KOPT-K1 (cell line): ENCODE results near the gene JAKMIP1.

Experiments
- H3K27ac ChIP-seq: fragments of 200-600 bp; sonication (generic); 2 replicates; pipeline ENCODE4 v1.5.1; 2016; ENCODE audit warnings: antibody characterized with exemption, mild to moderate bottlenecking, low read depth, low read length; ENCODE audit not compliant: poor library complexity, severe bottlenecking
- H3K36me3 ChIP-seq: fragments of 200-600 bp; sonication (generic); 2 replicates; pipeline ENCODE4 v1.5.1; 2017; ENCODE audit warnings: antibody characterized with exemption, mild to moderate bottlenecking, low read length, moderate library complexity; ENCODE audit not compliant: insufficient read depth
- H3K9me3 ChIP-seq: fragments of 200-600 bp; sonication (generic); 2 replicates; pipeline ENCODE4 v1.5.1; 2017; ENCODE audit warnings: antibody characterized with exemption, low read length, mild to moderate bottlenecking; ENCODE audit not compliant: insufficient read depth, poor library complexity, severe bottlenecking

JAKMIP1 gene

DNA sequence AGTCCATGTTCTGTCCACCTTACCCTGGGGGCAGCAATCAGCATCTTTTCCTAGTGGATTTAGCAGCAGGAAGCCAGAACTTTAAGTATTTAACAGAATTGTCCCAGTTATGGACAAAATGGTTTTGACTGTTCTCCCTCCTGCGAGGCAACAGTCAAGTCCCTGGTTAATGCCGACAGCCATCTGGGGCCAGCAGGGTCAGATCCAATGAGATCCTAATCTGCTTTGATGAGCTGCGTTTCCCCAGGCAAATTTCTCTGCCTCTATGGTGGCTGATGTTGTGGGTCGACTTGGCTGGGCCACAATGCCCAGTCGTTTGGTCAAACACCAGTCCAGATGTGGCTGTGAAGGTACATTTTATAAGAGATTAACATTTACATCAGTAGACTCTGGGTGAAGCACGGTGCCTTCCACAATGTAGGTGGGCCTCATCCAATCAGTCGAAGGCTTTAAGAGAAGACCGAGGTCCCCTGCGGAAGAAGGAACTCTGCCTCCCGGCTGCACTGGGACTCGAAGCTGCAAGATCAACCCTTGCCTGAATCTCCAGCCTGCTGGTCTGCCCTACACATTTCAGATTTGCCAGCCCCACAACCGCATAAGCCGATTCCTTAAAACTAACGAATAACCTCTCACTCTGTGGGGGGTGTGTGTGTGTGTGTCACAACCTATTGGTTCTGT lies 93.1 kb downstream of the JAKMIP1 start:
- no peaks in the 10 kb centered on the region for H3K9me3 ChIP-seq
- no peak overlapping the region for H3K27ac ChIP-seq
- peaks cover 96% of the 10 kb centered on the region for H3K36me3 ChIP-seq

DNA sequence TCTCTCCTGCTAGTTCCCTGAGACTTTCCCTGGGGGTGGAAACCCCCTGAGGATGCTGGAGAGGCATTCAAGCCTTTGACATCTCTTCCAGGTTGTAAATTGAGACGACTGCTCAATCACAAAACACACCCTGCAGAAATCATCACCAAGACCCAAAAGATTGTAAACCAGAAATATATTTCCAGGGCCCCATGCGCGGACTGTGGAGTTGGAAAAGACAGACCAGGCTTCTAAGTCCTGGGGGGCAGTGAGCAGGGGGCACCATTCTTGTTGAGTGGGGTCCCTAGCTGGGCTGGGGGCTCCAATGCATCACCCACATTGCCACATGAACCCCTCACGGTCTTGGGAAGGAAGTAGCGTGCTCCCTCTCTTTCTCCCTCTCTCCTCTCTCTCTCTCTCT lies 94.2 kb downstream of the JAKMIP1 start:
- no peaks in the 10 kb centered on the region for H3K9me3 ChIP-seq
- peaks cover 95% of the 10 kb centered on the region for H3K36me3 ChIP-seq
- H3K27ac ChIP-seq = no peak overlapping the region

DNA sequence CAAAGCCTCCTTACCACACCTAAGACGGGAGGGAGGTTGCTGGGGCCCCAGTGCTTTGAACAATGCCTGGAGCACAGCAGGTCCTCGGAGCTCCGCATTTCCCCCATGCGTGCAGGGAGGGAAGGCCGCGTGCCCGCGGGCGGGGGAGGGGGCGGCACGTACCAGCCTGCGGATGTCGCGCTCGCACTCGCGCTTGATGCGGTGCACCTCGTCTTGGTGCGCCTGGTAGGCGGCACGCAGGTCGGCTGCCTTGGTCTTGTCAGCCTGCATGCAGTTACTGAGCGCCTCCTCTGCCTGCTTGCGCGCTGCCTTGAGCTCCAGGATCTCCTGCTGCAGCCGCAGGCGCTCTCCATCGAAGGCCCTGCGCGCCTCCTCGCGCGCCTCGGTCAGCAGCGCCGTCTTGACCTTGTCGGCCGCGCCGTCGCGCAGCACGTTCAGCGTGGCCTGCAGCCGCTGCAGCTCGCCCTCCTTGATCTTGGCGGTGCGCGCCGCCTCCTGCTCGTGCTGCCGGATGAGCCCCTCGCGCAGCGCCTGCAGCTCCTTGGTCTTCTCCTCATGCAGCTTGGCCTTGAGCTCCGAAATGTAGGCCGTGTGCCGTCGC lies 94.9 kb downstream of the JAKMIP1 start:
- Histone ChIP-seq H3K36me3 (peaks cover 95% of the 10 kb centered on the region), H3K27ac (no peak overlapping the region), H3K9me3 (no peaks in the 10 kb centered on the region)

DNA sequence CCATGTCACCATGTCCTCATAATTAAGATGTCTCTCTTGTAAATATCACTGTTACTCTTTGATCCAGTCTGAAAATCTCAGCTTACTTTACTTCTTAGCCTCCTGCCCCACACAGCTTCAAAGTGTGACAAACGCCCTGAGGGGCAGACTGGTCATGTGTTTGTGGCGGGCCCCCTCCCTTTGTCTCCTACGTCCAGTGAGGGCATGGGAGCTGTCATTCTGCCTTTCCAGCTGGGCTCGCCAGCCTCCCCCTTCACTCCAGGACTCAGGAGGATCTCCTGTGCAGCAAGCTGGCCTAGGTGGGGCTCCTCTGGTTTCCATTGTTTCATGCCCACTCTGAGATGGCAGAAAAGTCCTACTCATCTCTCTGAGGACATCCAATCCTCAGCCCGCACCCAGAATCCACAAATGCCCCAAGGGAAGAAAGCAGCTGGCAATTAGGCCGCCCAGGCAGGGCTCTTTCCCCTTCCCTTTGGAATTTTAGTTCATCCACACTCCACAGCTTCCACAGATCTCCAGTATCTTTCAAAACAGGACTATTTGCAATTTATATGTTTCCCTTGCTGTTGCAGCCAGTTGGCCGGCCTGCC lies 95.7 kb downstream of the JAKMIP1 start:
- Histone ChIP-seq H3K27ac (no peak overlapping the region), H3K9me3 (no peaks in the 10 kb centered on the region), H3K36me3 (peaks cover 95% of the 10 kb centered on the region)

DNA sequence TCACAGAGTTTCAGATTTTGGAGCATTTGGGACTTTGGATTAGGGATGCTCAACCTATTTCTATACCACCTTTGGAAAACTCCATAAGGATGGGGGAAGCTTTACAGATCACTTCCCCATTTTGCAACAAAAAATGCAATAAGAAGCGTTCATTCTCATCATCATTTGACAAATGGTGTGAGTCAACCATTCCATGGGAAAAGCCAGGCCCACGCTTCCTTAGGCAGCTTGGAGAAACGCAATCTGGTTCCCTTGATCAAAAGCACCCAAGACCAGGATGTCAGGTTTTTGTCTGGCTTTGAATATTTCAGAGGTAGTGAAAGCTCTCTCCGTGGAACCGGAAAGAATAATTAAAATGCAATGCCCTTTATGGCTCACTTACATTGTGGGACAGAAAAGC lies 102.8 kb downstream of the JAKMIP1 start:
- peaks cover 87% of the 10 kb centered on the region for H3K36me3 ChIP-seq
- H3K9me3 ChIP-seq = no peaks in the 10 kb centered on the region
- no peak overlapping the region for H3K27ac ChIP-seq

DNA sequence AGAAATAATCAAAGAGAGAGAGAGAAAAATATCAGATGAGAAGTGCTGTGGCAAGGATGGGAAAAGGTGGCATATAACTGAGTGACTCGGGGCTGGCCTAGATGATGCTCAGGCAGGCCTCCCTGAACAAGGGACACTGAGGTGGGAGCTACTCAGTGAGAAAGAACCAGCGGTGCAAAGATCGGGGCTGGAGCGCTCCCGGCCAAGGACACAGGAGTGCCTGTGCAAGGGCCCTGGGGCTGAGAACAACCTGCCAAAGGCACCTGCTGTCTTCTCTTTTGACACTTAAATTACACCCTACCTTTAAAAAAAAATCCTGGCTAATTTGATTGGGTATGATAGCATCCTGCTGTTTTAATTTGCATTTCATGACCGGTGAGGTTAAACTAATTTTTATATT lies 104.5 kb downstream of the JAKMIP1 start:
- no peak overlapping the region for H3K27ac ChIP-seq

DNA sequence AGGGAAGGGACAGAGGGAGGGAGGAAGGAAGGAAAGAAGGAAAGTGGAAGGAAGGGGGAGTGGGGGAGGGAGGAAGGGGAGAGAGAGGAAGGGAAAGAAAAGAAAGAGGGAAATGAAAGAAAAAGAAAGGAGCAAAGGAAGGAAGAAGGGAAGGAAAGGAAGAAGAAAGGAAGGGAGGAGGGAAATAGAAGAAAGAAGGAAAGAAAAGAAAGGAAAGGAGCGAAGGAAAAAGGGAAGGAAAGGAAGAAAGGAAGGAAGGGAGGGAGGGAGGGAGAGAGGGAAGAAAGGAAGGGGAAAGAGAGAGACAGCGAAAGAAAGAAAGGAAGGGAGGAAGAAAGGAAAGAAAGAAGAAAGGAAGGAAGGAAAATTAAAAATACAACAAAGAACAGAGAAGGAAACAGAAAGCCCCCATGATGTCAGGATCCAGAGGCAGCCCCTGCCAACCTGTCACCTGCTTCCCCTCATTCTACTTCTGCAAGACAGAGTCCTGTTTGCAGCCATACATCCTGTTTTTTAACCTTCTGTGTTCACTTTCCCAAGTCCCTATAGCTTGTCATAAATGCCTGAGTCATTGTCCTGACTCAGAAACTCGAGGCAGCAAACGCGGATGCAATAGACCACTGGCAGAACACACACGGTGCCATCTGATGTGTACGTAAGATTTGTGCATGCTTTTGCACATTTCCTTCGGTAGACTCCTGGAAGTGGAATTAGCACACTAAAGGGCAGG lies 105.2 kb downstream of the JAKMIP1 start:
- Histone ChIP-seq H3K27ac (no peak overlapping the region), H3K36me3 (peaks cover 72% of the 10 kb centered on the region), H3K9me3 (no peaks in the 10 kb centered on the region)

More for the DNA sequence above, 104.5 kb downstream of the JAKMIP1 start:
- Histone ChIP-seq H3K9me3 (no peaks in the 10 kb centered on the region), H3K36me3 (peaks cover 76% of the 10 kb centered on the region)

DNA sequence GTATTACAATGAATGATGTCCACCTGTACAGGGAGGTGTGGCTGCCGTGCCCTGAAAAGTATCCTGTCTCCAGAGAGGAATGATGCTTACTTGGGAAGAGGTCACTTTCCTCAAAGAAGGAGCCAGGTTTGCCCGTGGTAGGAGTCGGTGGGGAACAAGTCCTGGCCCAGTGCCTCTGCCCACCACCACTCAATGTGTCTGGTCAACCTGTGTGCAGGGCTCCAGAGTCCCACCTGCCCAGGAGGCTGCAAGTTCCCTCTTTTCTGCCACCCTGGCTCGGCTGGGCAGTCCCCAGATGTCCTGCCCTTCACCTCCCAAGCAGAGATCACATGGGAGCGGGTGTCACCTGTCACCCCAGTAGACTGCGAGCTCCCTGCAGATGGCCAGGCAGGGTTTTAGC lies 106.7 kb downstream of the JAKMIP1 start:
- Histone ChIP-seq H3K27ac (no peak overlapping the region), H3K36me3 (peaks cover 66% of the 10 kb centered on the region), H3K9me3 (no peaks in the 10 kb centered on the region)

DNA sequence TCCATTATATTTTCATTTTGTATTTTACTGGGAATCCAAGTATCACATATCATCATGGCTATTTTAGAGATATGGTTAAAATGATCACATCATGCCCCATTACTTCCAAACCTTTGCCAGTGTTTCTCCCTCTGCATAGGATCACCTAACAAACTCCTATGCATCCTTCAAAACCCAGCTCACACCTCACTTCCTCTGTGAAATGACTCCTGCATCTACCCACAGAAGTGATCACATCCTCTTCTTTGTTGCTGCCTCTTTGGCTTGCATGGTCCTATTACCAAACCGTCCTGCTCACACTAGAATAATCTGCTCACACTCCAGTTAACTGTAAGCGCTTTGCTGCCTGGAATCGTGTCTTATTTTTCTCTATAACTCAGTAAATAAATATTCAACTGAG lies 107.4 kb downstream of the JAKMIP1 start:
- no peaks in the 10 kb centered on the region for H3K9me3 ChIP-seq
- H3K36me3 ChIP-seq = peaks cover 64% of the 10 kb centered on the region
- no peak overlapping the region for H3K27ac ChIP-seq

DNA sequence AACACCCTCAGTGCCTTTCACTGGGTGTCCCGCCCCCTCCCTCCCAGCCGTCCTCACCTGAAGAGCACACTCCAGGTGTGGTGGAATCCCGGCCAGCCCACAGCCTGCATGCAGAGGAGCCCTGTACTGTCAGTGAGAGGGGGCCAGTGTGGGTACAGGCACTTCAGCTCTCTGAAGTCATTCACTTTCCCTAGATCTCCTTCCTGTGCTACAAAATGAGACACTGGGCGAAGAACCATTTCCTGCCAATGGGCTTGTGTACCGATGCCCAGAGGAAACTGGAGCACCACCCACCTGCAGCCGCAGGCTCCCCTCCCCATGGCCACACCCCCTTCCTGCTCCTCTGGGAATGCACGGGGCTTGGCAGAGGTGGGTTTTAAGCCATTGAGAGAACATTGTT lies 108.2 kb downstream of the JAKMIP1 start:
- peaks cover 62% of the 10 kb centered on the region for H3K36me3 ChIP-seq
- no peaks in the 10 kb centered on the region for H3K9me3 ChIP-seq
- no peak overlapping the region for H3K27ac ChIP-seq

DNA sequence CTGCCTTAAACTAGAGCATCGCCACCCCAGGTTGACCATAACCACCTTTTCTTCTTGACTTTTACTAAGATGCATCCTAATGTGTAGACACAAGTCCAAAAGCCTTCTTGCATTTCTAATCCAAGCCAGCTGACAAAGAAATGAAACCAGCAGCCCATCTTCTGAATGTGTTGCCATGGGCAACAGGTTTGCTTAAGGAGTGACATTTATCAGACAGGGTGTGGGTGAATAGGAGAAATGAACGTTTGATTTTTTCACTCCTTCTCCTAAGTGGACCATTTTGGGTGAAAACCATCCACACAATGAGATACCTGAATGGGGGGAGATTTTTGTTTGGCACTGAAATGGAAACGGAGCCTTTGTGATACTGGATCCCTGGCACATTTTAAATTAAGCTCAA lies 109.4 kb downstream of the JAKMIP1 start:
- Histone ChIP-seq H3K9me3 (no peaks in the 10 kb centered on the region), H3K36me3 (peaks cover 62% of the 10 kb centered on the region), H3K27ac (no peak overlapping the region)

DNA sequence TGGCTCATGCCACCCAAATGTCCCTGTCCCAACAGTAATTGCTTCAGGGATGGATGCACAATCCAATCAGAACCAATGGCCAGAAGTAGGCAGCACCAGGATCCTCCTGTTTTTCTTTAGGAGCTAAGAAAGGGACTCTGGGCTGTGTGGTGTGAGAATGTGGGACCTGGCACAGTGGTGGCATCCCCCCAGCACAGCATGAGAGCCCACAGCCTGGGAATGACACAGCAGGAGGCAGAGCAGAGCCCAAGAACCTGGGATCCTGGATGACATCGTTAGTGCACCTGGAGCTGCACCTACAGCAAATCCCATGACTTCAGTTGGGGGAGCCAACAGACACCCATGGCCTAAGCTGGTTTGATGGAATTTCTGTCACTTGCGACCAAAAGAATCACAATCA lies 111.4 kb downstream of the JAKMIP1 start:
- Histone ChIP-seq H3K27ac (no peak overlapping the region), H3K9me3 (no peaks in the 10 kb centered on the region), H3K36me3 (peaks cover 64% of the 10 kb centered on the region)

DNA sequence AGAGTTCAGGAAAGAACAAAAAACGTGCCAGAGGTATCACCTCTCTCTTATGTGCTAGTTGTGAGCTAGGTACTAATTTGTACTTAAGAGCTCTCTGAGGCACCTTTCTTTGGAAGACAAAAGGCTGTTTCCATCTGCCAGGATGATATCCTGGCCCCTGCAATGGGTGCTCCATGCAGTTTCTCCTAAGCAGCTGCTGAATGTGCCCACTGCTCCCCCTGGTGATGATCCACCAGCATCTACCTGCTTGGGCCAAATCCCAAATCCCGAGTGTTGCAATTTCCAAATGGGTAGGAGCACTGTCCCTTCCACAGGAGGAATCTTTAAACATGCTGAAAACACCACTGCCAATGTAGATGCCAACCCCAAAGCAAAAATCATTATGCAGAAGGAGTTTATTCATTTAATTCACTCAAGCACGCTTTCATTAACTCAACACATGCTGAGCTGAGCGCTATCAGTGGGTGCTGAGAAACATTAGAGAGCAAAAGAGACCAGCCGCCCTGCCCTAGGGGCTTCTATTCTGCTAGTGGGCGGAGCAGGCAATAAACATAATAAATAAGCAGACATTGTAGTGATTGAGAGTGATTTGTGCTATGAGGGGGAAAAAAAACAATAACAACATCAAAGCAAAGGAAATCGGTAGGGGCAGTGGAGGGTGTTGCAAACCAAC lies 112.5 kb downstream of the JAKMIP1 start:
- Histone ChIP-seq H3K9me3 (no peaks in the 10 kb centered on the region), H3K36me3 (peaks cover 66% of the 10 kb centered on the region), H3K27ac (no peak overlapping the region)

DNA sequence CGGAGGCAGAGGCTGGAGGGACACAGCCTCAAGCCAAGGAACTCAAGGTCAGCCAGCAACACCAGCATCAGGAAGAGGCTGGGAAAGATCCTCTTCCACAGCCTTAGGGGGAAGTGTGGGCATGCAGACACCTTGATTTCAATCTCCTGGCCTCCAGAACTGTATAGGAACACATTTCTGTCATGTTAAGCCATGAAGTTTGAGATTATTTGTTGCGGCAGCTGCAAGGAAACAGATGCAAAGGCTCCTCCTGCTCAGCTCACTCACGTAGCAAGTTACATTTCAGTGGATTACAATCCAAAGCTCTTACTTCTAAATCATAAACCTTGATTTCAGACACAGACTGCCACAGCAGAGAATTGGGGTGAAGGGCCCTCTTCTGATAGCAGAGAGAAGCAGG lies 113.5 kb downstream of the JAKMIP1 start:
- Histone ChIP-seq H3K9me3 (no peaks in the 10 kb centered on the region), H3K27ac (no peak overlapping the region), H3K36me3 (peaks cover 76% of the 10 kb centered on the region)
